ENCODE measurements around the gene CUZD1.

CUZD1 gene

DNA sequence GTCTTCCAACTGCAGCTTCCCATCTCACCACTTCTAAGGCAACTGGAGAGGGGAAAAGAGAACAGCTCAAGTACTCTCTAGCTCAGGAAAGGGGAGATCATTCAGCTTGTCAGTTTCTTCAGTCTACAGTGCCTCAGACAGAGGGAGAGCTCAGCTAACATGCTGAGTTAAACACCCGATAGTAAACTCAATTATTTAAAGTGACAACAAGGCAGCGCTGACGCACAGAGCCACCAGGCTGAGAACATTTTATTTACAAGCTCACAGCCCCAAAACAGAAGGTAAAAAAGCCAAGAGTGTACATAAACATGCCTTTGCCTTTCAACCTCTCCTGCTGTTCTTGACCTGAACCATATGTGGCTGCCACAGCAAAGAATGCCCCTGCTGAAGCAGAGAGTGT is 10.1 kb upstream of the CUZD1 start:
- no peak for DNase-seq (ENCODE audit: low read depth in 3 of 3)

DNA sequence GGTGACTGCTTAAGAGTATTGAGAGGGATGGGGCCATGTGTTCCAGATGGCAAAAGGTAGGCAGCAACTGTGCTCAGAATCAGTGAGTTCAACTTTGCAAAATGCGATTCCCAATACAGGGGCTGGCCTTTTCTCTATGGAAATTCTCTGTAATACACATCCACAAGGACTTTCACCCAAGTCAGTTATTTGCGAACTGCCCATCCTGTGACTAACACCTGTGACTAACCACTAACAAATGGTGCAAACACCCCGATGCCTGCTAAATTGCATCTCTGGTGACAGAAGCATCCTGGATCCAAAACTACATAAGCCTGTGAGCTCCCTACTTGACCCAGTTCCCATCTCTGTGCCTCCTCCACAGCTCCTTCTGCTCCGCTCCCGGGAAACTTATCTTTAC is 9.0 kb upstream of the CUZD1 start:
- no peak for DNase-seq (ENCODE audit: low read depth in 3 of 3)

DNA sequence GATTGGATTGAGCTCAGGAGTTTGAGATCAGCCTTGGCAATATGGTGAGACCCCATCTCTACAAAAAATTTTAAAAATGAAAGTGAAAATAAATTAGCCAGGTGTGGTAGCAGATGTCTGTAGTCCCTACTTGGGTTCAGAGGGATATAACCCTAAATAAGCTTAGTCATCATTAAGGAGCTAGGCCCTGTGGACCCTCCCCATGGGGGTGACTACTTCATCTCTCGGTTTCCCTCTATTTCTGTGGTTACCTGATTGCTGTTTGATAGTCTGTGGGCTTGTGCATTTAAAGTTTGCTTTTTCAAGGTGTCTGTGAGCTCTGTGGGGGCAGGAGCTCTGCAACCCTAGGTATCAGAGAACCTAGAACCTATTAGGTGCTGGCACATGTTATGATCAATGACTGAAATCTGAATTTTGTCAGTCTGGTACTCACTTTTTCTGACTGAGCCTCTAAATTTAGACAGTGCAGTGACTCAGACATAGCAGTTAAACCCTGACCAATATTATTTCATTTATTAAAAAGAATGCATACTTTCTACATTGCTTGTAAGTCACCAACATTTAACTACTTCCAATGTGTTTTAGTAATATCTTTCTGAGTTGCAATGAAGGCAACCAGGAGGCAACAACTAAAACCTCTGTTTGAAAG is 8.1 kb upstream of the CUZD1 start:
- DNase-seq (ENCODE audit: low read depth in 3 of 3), result no peak

DNA sequence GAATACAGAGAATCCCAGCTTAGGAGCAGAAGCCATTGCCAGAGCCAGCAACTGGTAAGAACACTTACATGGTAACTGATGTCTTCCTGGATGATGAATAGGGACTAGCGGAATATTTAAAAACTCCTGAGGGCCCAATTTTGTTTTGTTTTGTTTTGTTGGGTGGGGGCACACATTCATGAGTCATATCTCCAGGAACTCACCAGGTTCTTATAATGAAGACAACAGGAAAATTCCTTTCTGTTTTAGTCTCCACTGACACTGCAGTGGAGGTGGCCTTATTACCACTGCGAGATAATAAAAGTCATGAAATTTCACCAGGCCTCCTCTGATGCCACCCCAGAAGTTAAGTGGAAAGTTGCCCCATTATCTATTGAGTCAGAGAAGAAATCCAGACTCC is 6.6 kb upstream of the CUZD1 start:
- no peak for DNase-seq (ENCODE audit: low read depth in 3 of 3)

DNA sequence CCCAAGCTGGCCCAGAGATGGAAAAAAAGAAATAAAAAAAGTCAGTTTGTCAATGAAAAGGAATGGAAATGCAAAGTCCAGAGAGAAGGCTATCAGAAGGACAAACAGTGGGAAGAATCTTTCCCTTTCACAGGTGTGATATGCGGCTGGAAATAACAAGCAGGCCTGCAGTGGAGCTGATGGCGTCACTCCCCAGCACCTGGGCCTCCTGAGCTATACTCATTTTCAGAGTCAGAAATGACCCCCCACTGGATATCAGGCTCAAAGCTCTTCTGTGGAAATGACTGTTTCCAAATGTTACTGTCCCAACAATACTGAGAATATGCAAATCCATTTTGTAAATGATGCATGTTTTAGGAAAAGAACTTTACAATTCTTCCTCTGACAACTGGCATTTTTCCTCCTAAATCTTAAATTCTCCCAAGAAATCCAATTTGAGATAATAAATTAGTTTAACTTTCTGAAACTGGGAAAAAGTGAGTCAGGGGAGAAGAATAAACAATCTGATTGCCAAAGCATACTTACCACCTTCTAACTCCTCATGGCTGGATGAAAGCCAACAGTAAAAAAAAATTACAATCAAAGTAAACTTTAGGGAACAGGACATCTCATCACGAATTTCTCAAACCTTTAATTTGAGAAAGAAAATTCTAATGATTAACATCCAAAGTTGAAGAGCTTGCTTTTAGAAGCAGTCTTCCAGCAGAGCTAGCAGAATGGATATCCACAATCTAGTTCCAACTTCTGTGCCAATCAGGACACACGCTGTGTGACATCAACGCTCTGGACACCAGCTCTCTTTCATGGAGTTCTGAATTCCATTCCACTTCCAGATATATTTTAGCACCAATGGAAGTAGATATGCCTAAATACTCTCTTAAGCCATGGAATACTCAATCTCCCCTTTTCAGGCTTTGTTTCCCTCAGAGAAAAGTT is 5.3 kb upstream of the CUZD1 start:
- DNase-seq (ENCODE audit: low read depth in 3 of 3), result no peak

DNA sequence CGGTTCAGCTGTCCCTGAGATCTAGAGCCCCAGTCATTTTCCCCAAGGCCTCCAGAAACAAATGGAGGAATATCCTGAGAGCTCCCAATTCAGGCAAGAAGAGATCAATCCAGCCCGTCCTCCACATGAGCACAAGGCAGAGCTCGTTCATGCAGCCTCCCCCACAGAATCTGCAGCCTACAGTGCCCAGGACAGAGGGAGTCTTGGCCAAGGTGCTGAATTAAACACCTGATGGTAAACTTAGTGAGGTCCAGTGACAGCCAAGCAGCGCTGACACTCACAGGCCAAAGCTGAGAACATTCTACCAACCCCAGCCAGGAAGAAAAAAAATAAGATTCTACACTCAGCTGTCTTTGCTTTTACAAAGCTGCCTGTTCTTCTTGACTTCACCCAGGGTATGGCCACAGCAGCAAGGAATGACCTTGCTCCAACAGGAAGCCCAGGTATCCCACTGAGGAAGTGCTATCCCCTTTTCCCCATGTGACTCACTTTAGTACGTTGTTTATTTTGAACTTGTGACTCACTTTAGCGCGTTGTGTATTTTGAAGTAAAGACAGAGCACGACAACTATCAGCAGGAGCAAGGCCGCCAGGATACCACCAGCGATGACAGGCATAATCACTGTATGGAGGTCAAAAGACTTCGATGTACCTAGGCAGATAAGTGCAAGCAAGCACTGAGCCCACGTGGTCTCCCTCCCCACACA is 4.4 kb upstream of the CUZD1 start:
- no peak for DNase-seq (ENCODE audit: low read depth in 3 of 3)

DNA sequence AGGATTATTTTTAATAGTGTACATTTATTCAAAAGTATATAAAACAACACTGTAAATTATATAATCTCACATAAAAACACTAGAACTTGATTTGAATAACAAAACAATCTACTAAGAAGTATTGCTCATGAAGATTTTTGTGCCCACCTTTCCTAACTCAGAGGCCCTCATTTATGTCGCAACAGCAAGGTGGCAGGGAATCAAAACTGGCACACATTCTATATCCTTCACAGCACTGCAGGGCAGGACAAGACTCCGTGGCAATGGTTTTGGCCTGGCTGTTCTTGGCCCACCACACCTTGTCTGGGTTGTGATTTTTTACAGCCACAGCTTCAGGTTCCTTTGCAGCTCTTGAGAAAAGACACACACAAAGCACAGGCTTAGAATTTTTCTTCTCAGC is 3.4 kb upstream of the CUZD1 start:
- DNase-seq (ENCODE audit: low read depth in 3 of 3), result no peak

DNA sequence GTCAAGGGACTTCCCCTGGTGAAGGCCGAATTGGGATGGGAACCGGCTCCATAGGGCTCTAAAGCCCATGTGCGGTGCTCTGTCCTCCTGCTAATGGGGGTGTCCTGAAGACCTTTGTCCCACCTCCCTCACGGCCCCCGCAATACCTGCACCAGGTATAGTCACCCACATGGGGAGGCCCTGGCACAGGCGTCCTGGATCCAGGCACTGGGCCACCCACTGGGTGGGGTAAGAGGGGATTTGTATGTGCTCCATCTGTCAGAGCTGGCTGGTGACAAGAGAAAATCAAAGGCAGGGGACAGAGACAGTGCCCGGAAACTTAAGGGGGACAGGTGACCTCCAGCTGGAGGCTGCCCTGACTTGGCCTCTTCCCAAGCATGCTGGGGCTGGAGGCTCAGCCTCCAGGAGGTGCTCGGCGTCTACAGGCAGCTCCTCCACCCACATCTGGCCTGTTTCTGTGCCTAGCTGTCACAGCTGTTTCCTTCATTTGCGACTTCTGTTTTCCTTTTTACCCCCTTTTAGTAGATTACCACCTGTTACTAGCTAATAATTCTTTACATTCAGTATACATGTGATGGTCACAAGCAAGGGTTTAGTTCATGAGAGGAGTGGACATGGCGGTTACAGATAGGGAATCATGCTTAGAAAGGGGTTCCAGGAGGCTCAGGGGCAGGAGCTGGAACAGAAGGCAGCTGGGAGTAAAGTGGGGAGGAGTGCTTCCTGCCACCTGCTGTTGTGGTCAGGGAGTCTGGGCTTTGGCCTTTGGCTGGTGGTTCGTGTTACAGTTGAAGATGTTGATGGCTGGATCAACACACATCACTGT is 2.3 kb upstream of the CUZD1 start:
- no peak for DNase-seq (ENCODE audit: low read depth in 3 of 3)

DNA sequence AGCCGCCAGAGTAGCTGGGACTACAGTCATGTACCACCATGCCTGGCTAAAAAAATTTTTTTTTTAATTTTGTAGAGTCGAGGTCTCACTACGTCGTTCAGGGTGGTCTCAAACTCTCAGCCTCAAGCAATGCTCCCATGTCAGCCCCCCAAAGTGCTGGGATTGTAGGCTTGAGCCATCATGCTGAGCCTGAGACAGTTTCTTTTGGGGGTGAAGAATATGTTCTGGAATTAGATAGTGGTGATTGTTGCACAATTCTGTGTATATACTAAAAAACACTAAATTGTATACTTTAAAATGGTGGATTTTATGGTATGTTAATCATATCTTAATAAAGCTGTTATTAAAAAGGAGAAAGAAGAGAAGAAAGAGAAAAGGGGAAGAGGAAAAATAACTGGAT is 1.5 kb downstream of the CUZD1 start:
- no peak for DNase-seq (ENCODE audit: low read depth in 3 of 3)

DNA sequence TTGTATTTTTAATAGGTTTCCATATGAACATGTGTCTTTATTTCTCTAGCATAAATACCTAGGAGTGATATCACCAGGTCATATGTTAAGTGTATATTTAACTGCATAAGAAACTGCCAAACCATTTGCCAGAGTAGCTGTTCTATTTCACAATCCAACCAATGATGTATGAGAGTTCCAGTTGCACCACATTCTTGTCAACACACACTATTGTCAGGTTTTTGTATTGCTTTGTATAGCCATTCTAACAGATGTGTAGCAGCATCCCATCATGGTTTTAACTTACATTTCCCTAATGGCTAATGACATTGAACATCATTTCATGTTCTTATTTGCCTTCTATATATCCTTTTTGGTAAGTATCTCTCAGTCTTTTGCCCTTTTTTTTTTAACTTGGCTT is 4.1 kb downstream of the CUZD1 start:
- no peak for DNase-seq (ENCODE audit: low read depth in 3 of 3)

DNA sequence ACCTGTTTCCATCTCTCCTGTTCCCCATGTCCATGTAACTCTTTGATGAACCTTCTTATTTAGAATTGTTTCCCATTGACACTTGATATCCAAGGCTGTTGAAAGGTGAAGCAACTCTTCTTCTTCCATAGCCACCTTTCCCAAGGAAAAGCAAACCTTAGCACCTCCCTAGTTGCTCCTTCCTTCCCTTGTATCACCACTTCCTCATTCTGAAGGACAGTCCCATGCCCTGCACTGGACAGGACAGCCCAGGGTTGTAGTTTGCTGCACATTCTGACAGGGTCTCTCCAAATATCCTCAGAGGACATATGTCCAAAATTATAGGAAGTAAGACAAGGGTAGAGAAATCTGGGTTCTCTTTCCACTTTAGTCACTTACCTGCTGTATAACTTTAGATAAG is 6.2 kb downstream of the CUZD1 start:
- no peak for DNase-seq (ENCODE audit: low read depth in 3 of 3)

DNA sequence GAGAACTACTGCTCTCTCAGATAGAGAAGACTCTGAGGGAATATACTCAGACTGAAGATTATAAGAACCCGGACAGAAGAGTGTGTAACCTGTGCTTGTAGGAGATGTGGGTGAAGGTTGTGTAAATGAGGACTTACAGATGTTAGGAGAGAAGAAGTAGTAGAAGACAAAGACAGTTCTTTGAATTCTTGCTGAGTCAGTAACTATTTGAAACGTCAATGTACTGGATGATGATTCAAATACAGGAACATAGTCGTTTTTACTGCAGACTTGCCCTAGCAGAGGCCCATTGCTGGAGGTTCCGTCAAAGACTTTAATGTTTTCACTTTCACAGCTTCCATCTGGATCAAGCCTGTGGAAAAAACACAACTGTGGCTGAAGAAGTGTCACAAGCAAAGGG is 6.8 kb downstream of the CUZD1 start:
- no peak for DNase-seq (ENCODE audit: low read depth in 3 of 3)

DNA sequence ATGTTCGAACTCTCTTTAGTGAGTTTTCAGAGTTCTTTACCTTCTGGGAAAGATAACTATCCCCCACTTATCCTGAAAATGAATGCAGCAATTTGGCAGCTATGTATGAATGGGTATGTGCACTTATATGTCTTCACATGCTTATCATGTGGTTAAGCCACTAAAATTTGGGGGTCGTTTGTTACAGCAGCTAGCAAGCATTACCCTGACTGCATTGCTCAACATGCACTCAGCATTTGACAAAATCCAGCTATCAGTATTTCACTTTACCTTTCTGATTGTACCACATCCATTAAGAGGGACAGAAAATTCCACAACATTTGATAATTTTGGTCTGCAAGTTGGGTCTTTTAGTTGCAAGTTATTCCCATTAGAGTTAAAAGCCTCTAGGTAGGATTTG is 9.7 kb downstream of the CUZD1 start:
- DNase-seq (ENCODE audit: low read depth in 3 of 3), result no peak

DNA sequence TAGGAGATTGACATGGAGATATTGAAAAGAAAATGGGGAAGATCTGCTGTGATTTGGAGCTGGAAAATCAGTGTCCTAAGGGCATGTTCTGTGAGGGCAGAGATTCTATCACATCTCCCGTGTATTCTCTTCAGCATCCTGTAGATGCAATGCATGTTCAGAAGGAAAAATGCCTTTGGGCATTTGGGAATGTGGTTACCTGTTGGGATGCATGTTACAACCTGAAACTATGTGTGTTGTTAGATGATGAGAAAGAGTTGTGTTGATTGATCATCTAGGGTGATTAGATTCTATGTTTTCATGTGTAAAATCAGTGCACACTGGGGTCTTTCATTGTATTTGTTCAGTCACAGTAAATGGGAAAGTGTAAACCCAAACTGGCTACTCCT is 14.7 kb downstream of the CUZD1 start:
- no peak for DNase-seq (ENCODE audit: low read depth in 3 of 3)

DNA sequence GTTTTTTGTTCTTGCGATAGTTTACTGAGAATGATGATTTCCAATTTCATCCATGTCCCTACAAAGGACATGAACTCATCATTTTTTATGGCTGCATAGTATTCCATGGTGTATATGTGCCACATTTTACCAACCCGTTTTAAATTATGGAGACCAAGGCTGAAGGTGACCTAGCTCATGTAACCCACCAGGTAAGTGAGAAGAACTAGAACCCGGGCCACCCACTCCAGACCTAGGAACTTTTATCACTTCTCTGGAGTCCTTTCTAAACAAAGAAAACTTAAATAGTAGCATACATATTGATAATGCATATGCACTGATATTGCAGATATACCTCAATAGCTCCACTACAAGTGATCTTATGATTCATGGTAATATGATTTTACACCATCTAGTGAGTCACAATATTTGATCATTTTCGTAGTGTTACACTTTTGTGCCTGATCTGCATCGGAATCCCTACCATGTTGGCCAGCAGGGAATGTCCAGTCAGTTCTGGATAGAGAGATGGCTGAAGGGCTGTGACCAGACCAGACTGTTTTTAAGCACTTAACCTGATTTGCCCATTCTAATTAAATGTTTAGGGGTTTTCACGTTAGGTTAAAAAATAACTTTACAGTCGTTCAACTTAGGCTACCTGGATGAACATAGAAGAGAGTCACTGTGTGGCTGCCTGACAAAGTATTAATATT is 15.2 kb downstream of the CUZD1 start:
- DNase-seq (ENCODE audit: low read depth in 3 of 3), result no peak

DNA sequence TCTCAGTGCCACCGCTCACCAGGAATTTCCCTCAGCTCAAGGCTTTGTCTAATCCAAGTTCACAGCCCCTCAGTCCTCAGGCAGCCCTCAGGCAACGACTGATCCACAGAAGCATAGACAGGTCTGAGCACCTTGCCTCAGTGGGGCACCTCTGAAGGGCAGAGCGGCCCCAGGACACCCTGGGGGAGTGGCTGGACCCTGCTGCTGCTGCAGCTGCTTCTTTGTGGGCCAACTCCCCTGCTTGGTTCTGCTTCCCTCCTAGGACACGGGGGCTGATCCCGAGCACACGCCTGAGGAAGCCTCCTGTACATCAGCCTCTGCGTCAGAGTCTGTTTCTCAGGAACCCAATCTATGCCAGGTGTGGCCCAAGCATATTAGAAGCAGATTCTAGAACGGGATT is 16.2 kb downstream of the CUZD1 start:
- DNase-seq (ENCODE audit: low read depth in 3 of 3), result no peak

DNA sequence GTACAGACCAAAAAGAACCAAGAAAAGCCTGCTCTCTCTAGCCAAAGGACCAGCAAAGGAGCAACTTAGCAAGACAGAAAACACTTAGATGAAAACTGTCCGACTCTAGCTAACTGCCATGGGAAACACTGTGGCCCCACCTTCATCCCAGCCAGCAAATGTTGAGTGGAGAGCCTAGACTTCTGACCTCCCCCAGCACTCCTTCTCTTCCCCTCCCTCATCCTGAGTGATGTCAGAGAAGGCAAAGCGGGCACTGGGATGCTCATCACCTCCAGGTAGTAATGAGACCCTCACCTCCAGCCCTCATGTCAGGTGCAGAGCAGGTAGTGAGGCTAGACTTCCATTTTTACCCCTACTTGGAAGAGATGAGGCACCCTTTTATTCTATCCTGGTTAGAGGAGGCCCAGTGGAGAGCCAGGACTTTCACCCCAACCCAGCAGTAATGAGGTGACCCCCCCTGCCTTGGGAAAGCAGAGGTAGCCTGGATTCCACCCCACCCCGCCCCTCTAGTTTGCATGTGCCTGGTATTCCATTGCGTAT is 16.9 kb downstream of the CUZD1 start:
- DNase-seq (ENCODE audit: low read depth in 3 of 3), result no peak

DNA sequence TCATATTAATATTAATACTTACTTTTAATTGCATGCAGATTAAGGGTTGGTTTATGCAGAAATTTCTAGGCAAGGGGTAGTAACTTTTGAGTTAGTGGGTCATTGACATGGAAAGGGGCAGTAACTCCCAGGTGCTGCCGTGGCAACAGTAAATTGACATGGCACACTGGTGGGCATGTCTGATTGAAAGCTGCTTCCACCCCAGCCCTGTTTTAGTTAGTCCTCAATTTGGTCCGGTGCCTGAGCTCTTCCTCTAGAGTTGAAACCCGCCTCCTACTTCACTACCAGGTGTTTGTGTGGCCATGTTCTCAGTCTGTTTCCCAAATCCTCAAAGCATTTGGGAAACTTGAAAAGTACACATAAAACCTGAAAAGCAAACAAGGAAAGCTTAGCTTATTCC is 18.4 kb downstream of the CUZD1 start:
- no peak for DNase-seq (ENCODE audit: low read depth in 3 of 3)

DNA sequence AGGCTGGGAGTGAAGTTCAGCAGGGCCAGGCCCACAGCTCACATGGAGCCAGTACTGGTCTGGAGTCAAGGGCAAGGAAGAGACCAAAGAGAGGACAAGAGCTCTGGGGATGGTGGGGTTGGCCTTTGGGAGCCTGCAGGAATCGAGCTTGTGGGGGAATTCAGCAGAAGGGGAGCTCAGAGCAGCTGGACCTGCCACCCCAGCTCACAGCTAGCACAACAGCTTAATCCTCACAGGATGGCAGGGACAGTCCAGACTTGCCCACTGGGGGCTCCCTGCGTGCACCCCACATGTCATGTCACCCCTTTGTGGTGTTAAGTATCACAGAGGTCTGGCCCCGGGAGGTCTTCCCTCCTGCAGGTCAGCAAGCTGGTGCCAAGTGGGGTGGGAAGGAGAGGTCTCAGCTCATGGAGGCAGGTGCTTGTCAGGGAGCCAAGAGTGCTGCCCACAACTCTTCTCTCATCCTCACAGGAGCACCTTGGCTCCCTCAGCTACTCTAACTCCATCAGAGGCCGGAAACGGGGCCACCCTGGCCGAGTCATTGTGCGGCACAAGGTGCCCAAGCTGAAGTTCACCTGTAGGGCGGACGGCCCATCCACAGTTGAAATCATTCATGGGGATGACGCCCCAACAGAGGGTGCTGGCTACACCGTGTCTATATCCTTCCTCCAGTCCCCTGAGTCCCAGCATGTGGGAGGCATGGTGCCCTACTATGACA is 22.5 kb downstream of the CUZD1 start:
- no peak for DNase-seq (ENCODE audit: low read depth in 3 of 3)

DNA sequence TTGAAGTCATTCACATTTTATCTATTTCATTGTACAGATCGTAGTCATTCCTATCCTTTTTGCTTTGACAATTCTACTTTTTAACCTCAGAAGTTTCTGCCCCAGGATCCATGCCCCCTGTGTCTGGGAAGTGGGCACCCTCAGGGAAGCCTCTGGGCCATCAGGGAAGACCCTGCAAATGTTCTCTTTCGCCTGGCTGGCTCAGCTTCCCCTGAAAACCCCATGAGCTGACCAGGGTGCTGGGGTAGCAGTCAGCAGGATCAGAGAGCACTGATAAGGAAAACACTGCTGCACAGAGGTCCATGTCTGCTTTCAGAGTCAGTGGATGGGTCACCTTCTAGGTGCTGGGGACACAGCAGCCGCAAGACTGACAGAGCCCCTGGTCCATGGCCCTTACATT is 23.8 kb downstream of the CUZD1 start:
- DNase-seq (ENCODE audit: low read depth in 3 of 3), result no peak

All from stimulated activated CD4-positive, alpha-beta T cell treated with anti-CD3 and anti-CD28 coated beads, TNF-alpha, amount 100 ng/mL, for 4 hours (primary cell).